Measurements from ENCODE around the gene CD96. TPM values are rescaled to one million over a fixed set of nuclear protein-coding genes. Genes with fewer than 3 reads are reported as not detected.

The CD96 gene
- total RNA-seq, 1 donor from 2014 or later = 0.61 TPM

- Mint-ChIP-seq H3K4me3 (ENCODE audit: unreplicated experiment) (no peak overlapping the region), H3K4me1 (ENCODE audit: low read depth, unreplicated experiment) (peaks cover 55% of the 10 kb centered on the region), H3K36me3 (ENCODE audit: low read depth, unreplicated experiment) (no peaks in the 10 kb centered on the region), H3K9me3 (ENCODE audit: unreplicated experiment) (no peaks in the 10 kb centered on the region), H3K27ac (ENCODE audit: unreplicated experiment) (peak overlapping the region; percentile 15), H3K27me3 (ENCODE audit: low read depth, unreplicated experiment) (no peaks in the 10 kb centered on the region)
- Histone ChIP-seq H3K4me2 (ENCODE audit: low read length) (no peak overlapping the region), H3K9ac (ENCODE audit: low read length) (no peak overlapping the region), H3K4me3 (ENCODE audit: insufficient read depth, low read depth, low read length) (no peak overlapping the region), H2AFZ (ENCODE audit: low read depth, low read length) (no peak overlapping the region), H3K27ac (ENCODE audit: low read depth, low read length) (no peak overlapping the region), H3K9me3 (ENCODE audit: insufficient read depth, low read depth, low read length) (no peaks in the 10 kb centered on the region), H3K27me3 (ENCODE audit: insufficient read depth, low read length) (no peaks in the 10 kb centered on the region), H3K4me1 (ENCODE audit: insufficient read depth, low read length) (peaks cover 37% of the 10 kb centered on the region), H3K79me2 (ENCODE audit: insufficient read depth, low read length) (no peaks in the 10 kb centered on the region), H3K36me3 (ENCODE audit: insufficient read depth, low read length) (no peaks in the 10 kb centered on the region), H4K20me1 (ENCODE audit: insufficient read depth, low read length) (no peaks in the 10 kb centered on the region)
- TF ChIP-seq EZH2 (IDR thresholded peaks at IDR 0.05; ENCODE audit: insufficient read depth, low read length) (no peak), CTCF (IDR thresholded peaks at IDR 0.05; ENCODE audit: insufficient read depth, low read depth, low read length) (no peak)
- DNase-seq (ENCODE audit: low read depth) (peak; percentile 18), FAIRE-seq (no peak)
Observed at GRCh38 chr3:111692593-111693552, 150.9 kb downstream of the CD96 start.

GRCh38 chr3:111694471-111694870, 152.5 kb downstream of the CD96 start:
- no peaks in the 10 kb centered on the region for H3K9me3 Mint-ChIP-seq (ENCODE audit: unreplicated experiment)
- H3K27ac ChIP-seq (ENCODE audit: low read depth, low read length) = no peak overlapping the region

More at GRCh38 chr3:111694471-111694870, 152.5 kb downstream of the CD96 start:
- Histone ChIP-seq H3K79me2 (ENCODE audit: insufficient read depth, low read length) (no peaks in the 10 kb centered on the region), H3K4me1 (ENCODE audit: insufficient read depth, low read length) (peaks cover 37% of the 10 kb centered on the region), H3K9ac (ENCODE audit: low read length) (no peak overlapping the region), H4K20me1 (ENCODE audit: insufficient read depth, low read length) (no peaks in the 10 kb centered on the region), H3K27me3 (ENCODE audit: insufficient read depth, low read length) (no peaks in the 10 kb centered on the region), H3K4me3 (ENCODE audit: insufficient read depth, low read depth, low read length) (no peak overlapping the region), H2AFZ (ENCODE audit: low read depth, low read length) (no peak overlapping the region), H3K9me3 (ENCODE audit: insufficient read depth, low read depth, low read length) (no peaks in the 10 kb centered on the region), H3K4me2 (ENCODE audit: low read length) (no peak overlapping the region), H3K36me3 (ENCODE audit: insufficient read depth, low read length) (no peaks in the 10 kb centered on the region)
- Mint-ChIP-seq H3K36me3 (ENCODE audit: low read depth, unreplicated experiment) (no peaks in the 10 kb centered on the region), H3K27me3 (ENCODE audit: low read depth, unreplicated experiment) (no peaks in the 10 kb centered on the region), H3K27ac (ENCODE audit: unreplicated experiment) (no peak overlapping the region), H3K4me3 (ENCODE audit: unreplicated experiment) (no peak overlapping the region), H3K4me1 (ENCODE audit: low read depth, unreplicated experiment) (peaks cover 55% of the 10 kb centered on the region)
- FAIRE-seq (no peak), DNase-seq (ENCODE audit: low read depth) (no peak)
- no peak for TF ChIP-seq CTCF (IDR thresholded peaks at IDR 0.05; ENCODE audit: insufficient read depth, low read depth, low read length)
- no peak for TF ChIP-seq EZH2 (IDR thresholded peaks at IDR 0.05; ENCODE audit: insufficient read depth, low read length)
